AG09319 (cell line): ENCODE results near the gene PCA3.

ENCODE experiments used
- DNase-seq: peaks from one replicate; pipeline ENCODE4 v3.0.0-alpha.2; 2010; ENCODE audit warnings: low read depth; ENCODE audit errors: extremely low read depth
- CTCF ChIP-seq: IDR thresholded peaks from 2 replicates; pipeline ENCODE4 v1.5.1; 2011; ENCODE audit warnings: low read depth, mild to moderate bottlenecking, inconsistent platforms, low read length, moderate library complexity

The PCA3 gene

GRCh38 chr9:76800901-76801300, 36.7 kb downstream of the PCA3 start:
- no peak for DNase-seq
- TF ChIP-seq CTCF = no peak

GRCh38 chr9:76803083-76803482, 38.8 kb downstream of the PCA3 start:
- no peak for TF ChIP-seq CTCF
- no peak for DNase-seq

- DNase-seq = no peak
- no peak for TF ChIP-seq CTCF
These were observed 39.5 kb downstream of the PCA3 start for GRCh38 chr9:76803762-76804161.

- DNase-seq = no peak
- no peak for TF ChIP-seq CTCF
These were observed 44.4 kb downstream of the PCA3 start for GRCh38 chr9:76808636-76809035.

GRCh38 chr9:76810377-76810957, 46.2 kb downstream of the PCA3 start:
- DNase-seq = peak; percentile 37
- peak; percentile 88 for TF ChIP-seq CTCF

- no peak for TF ChIP-seq CTCF
- no peak for DNase-seq
These were observed 48.4 kb downstream of the PCA3 start for GRCh38 chr9:76812591-76812990.

- DNase-seq = peak; percentile 24
- TF ChIP-seq CTCF = no peak
These were observed 53.3 kb downstream of the PCA3 start for GRCh38 chr9:76817489-76817888.
